NCI-H2171 (cell line): Measurements from ENCODE around the gene CACNA1H.
"Not testable (repeated sequence)": the region's sequence is repeated elsewhere in the genome, so short reads cannot be mapped to it uniquely, and the experiment has no call there.

Source experiments
- DNase-seq: peaks from one replicate; lab custom pipeline; 2025; lab: John Stamatoyannopoulos, UW

The CACNA1H gene

DNA sequence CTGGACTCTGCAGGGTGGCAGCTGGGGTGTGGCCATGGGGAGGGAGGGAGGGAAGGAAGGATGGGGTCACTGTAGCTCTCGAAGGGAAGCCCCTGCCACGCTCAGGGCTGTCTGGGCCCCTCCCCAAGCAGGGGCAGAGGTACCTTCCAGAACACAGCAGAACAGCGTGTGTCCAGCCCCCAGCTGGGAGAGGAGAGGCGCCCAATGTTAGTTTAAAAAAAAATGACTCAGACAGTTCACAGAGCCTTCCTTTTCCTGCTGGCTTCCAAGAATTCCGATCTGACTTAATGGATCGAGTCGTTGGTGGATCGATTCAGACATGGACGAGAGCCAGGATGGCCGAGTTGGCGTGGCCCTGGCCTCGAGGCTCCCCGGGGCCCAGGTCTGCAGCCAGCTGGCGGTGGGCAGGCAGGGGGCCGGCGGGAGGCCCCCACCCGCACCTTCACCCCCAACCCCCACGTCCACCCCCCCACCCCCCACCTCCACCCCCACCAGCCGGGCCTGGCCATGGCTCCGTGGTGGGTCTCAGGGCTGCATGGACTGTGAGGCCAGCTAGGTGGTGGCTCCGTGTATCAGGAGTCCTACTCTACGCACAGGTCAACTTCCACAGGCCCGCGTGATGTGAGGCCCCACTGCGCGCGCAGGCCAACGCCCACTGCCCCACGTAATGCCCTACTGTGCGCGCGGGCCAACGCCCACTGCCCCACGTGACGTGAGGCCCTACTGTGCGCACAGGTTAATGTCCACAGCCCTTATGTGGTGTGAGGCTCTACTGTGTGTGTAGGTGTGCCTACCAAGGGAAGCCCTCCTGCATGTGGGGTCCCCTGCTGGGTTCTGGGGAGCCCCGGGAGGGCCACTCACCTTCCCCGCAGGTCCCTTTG is 21.8 kb downstream of the CACNA1H start:
- no peak for DNase-seq

DNA sequence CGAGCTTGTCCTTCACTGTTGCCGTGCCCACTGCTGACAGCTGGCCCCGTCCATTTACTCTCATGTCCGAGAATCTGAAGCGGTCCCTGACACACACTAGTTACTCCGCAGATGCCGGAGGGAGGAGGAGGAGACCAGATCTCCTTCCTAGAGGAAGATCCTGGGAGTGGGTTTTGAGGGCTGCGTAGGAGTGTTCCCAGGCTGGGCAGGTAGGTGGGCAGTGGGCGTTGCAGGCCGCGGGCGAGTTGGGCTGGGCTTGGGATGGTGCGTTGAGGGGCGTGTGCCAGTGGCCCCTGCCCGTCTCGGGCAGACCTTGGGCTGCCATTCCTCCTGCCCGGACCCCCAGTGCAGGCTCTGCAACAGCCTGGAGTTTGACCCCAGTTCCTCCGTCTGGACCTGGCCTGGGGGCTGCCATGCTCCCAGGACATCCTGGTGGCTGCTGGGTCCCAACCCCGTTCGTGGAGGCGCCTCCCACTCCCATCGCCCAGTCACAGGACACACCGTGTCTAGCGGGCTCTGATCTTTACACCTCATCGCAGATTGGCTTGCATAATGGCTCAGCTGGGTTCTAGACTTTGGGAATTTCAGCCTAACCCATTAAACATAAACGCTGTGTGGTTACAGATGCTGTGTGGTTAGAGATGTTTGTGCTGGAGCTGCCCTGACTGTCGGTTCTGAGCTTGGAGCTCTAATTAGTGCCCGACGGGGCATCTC is 22.8 kb downstream of the CACNA1H start:
- no peak for DNase-seq

DNA sequence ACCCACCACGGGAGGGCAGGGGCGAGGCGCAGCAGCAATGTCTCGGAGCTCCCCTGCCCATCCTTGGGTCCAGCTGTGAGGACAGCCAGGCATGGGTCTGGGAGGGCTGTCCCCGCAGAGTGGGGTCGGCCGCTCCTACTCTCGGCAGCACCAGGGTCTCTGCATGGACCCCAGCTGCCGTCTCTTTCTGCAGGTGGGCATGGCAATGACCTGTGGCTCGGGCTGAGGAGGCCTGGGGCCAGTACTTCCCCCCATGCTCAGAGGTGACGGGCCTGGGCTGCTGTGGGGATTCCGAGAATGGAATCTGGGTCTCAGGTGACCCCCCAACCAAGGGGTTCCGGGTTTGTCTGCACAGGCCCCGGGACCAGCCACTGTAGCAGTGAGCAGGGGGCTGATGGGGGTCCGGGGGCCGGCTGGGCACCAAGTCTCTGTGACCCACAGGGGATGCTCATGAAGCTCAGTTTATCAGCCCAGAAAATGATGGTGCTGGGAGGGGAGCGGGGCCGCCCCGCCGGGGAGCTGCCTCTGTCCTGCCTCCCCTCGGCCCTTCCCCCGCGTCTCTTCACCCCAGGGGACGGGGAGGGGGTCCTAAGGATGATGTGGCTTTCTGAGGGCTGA is 23.5 kb downstream of the CACNA1H start:
- DNase-seq, result no peak

DNA sequence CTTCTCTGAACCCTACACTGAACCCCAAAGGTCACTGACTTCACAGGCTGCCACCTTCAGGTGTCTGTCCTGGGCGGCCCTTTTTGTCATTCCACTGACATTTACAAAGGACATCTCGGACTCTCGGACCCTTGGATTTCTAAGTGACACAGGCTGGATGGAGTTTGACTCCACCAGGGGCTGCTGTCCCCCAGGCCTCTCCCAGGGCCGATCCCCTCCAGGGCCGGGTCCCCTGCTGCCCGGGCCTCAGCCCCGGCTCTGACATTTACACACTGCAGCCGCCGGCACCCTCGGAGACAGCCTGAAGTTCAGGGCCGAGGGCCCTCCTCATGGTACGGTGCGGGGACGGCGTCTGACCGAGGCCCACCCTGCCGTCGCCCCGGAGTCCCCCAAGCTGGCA is 24.1 kb downstream of the CACNA1H start:
- DNase-seq, result no peak

DNA sequence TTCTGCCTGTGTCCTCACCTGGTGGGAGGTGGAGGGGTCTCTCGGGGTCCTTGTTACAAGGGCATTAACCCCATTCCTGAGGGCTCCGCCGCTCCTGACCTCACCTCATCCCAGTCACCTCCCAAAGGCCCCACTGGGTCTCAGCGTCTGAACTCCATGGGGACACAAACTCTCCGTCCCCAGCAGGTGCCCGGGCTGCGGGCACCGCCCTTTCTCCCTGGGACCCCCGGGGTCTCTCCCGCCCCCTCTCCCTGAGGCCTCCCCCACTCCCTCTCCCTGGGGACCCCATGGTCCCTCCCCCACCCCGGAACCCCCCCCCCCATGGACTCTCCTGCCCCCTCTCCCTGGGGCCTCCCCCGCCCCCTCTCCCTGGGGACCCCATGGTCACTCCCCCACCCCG is 24.8 kb downstream of the CACNA1H start:
- DNase-seq, result no peak

DNA sequence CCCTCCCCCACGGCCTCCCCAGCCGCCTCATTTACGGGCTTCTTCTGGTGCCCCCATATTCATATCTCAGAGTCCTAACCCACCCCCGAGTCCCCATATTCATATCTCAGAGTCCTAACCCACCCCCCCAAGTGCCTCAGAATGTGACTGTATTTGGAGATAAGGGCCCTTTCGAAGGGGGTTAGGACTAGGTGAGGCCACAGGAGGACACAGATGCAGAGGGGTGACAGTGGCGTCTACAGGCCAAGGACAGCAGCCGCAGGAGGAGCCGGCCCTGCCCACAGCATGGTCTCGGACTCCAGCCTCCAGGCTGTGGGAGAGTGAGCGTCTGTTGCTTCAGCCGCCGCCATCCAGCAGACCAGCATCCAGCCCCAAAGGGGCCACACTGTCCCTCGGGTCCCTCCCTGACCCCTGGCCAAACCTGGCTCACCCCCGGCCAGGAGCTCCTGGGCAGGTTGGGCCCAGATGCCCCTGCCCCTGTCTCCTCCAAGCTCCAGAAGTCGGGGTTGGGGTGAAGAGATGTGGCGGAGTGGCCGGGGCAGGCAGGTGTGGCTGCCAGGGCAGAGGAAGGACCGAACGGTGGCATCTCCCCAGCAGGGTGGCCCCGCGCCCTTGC is 25.5 kb downstream of the CACNA1H start:
- DNase-seq, result no peak

DNA sequence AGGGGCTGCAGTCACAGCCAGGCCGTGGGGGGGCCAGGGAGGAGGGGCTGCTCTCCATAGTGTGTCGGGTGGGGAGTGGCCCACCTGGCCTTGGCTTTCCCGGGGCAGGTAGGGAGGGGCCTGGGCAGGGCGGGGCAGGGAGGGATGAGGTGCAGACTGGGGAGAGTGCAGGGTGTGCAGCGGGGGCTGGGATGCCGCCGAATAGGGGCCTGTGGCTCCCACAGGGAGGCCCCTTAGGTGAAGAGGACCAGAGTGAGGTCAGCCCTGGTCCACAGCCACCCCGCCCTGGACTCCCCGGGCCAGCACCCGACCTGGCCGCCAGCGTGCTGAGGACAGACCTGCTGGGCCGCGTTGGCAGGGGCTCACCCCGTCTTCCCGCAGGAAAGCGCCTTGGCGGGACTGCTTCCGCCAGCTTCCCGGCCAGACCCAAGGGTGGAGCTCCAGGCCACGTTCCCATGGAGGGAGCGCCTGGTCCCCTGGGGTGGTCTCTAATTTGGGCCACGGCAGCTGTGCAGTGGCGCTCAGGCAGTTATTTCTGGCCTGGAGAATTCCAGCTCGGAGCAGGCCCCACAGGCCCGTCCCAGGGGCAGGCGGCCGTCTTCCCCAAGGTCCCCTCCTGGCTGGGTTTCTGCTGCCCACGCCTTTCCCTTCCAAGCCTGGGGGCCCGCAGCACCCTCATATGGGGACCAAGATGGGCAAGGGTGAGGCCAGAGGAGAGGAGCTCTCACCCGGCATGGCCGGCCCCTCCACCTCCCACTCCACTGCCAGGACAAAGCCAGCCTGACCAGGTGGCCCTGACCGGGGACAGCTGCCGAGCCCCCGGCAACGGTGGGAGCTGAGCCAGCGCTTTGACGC is 27.9 kb downstream of the CACNA1H start:
- DNase-seq, result no peak

DNA sequence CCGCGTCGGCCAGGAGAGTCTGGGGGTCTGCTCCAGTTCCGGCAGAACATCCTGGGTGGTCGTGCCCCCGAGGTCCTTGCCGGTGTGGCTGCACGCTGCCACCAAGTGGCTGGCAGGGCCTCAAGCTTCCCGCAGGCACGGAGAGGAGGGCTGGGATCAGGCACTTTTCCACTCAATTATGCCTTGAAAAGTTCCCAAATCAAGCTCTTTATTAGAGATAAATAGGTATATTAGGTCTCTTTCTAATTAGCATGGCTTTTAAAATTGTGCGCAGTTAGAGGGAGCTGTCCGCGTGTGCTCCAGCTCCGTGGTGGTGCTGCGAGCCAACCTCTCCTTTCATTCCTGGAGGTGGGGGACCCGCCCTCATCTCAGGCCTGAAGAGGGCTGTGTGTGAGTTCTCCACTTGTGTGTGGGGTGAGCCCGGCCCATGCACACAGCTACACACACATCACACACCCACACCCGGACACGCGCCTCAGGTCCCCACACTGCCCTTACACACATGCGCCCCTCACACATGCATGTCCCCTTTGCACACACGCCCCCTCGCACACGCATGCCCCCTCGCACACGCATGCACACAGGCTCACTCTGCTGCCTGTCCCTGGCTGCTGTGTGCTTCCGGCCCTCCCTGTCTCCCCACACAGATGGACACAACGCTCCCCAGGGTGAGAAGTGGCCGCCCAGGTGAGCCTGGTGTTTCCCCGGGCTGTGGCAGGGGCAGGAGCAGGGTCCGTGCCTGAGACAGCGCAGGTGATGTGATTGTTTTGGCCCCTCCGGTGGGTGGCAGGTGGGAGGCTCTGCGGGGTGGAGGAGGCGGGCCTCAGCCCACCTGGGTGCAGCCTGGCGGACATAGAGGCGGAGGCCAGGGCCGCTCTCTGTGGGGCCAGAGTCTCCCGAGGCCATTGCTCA is 28.8 kb downstream of the CACNA1H start:
- DNase-seq, result no peak

DNA sequence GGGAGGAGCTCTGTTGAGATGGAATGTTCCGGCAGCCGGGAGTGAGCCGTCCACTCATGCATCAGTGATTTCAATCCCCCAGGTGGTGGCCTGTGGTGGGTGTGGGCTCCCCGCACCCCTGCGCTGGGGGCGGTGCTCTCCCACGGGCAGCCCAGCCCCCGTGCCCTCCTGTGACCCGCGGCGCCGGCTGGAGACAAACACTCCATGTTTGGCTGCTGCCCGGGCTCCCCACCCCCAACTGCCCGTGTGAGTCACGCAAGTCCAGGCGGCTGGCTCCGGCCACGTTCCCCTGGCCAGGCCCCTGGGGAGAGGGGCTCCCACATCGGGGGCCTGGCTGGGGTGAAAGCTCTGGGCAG is 29.4 kb downstream of the CACNA1H start:
- no peak for DNase-seq

DNA sequence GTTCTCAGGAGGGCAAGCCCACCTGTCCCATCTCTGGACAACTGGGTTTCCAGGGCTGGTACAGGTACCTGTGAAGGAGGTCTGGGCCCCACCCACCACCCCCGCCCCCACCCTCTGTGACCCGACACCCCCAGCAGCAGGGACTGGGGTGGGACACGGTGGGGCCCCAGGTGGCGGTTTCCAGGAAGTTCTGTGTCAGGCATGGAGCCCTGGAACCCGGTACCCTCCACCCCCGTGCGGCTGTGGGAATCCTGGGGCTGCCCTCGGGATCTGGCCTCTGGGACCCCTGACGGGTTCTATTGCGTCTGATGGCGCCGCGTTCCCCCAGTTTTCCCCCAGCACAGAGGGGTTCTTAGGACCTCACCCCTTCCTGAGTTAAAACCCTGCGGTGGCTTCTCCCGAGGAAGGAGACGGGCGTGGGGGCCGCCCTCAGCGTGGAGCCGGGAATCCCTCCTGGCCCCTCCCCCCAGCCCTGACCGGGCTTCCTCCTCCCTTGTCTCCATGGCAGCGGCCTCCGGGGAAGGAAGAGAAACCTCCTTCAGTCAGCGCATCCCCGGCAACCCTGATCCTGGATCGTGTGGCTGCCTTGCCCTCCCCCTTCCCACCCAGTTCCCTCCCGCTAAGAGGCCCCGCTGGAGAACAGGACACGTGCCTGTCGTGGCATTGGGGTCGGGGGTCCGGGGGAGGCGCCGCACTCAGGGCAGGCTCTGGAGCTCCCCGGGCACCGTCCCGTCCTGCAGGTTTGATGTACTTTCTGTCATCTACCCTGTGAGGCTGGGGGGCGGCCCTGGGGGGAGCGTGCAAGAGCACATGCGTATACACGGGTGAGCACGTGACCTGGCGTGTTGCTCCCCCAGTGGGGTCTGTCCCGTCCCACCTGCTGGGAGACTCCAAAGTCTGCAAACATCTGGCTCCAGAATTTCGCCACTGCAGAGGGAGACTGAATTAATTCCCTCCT is 30.3 kb downstream of the CACNA1H start:
- DNase-seq, result peak; percentile 91

DNA sequence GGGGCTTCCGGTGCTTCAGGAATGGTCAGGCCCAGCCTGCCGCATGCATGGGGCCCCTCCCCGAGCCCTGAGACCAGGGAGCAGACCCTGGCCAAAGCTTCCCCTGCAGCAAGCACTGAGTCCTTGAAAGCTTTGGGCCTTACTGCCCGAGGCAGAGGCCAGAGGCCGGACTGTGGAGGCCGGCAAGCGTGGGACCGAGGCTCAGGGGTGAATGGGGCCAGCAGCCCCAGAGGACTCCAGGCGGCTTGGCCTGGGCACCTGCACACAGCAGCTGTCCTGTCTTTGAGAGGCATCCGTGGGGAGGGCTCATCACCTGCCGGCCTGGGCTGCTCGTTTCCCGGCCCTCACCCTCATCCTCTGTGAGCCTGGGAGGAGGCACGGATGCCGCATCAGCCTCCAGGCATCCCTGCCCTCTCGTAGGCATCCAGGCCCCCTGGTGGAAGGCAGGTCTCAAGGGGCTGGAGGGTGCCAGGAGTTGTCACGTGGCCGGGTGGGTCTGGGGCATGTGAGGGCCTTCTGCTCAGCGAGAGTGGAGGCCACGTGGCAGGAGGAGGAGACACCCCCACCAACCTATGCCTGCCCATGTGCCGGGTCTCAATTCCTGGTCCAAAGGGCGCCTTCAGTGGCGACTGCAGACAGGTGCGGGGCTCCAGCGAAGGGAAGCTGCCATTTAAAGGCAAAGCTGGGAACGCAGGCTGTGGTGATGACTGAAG is 31.4 kb downstream of the CACNA1H start:
- no peak for DNase-seq

DNA sequence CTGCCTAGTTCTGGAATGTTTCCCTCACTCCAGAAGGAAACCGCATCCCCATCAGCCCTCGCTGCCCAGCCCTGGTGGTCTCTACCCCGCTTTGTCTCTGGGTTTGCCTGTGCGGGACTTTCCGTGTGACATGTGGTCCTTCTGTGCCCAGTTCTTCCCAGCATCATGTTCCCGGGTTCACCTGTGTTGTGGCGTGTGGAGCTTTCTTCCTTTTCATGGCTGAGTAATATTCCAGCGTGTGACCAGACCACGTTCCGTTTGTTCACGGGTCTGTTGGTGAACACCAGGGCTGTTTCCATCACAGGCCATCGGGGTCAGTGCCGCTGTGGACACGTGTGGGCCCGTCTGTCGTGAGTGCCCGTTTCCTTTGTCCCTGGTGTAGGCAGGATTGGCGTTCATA is 32.1 kb downstream of the CACNA1H start:
- no peak for DNase-seq

DNA sequence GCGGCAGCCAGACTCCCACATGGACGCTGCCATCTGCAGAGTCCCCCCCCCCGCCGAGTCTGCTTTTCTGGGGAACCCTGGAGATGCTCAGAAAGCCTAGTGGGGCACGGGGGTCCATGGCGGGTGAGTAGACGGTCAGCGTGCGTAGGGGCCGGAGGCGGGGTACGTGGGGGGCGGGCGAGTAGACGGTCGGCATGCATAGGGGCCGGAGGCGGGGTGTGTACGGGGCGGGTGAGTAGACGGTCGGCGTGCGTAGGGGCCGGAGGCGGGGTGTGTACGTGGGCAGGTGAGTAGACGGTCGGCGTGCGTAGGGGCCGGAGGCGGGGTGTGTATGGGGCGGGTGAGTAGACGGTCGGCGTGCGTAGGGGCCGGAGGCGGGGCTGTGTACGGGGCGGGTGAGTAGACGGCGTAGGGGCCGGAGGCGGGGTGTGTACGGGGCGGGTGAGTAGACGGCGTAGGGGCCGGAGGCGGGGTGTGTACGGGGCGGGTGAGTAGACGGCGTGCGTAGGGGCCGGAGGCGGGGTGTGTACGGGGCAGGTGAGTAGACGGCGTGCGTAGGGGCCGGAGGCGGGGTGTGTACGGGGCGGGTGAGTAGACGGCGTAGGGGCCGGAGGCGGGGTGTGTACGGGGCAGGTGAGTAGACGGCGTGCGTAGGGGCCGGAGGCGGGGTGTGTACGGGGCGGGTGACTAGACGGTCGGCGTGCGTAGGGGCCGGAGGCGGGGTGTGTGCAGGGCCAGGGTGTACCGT is 32.7 kb downstream of the CACNA1H start:
- not testable (repeated sequence) for DNase-seq

DNA sequence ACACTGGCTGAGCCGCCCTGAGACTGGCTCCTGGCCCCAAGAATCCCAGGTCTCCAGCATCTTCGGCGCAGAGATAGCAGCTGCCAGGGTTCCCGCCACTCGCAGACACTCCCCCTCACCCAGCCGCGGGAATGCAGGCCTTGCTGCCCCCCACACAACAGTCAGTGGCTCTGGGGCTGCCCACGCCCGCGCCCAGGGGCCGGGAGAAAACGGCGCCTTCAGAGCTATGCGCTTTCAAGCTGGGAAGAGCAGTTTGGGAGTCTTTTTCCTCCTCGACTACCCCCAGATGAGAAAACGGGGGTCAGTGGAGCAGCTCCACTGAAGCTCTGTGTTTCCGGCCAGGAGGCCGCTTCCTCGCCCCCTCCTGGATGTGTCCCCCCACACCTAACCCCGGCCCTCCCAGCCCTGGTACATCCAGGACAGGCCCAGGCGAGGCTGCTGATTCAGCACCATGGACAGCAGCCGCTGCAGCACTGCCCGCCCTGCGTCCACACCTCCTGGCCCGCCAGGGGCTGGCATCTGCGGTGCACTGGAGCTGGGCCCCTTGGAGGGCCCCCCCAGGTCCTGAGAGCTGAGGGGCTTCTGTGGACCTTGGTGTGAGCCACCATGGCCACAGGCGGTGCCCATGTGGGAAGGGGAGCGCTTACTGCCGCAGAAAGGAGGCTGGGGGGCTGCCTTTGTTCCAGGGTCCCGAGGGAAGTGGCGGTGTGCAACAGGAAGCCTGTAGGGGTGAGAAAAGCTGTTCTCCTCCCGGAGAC is 35.7 kb downstream of the CACNA1H start:
- no peak for DNase-seq

DNA sequence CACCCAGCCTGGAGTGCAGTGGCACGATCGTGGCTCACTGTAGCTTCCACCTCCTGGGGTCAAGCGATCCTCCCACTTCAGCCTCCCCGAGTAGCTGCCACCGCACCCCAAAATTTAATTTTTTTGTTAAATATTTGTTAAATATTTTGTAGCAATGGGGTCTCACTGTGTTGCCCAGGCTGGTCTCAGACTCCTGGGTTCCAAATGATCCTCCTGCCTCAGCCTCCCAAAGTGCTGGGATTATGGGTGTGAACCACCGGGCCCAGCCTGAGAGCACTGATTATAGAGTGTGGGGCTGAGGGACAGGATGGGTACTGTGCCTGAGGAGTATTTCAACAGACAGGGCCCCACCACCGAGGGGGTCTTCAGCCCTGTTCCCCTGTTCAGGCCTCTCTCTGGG is 36.5 kb downstream of the CACNA1H start:
- no peak for DNase-seq

DNA sequence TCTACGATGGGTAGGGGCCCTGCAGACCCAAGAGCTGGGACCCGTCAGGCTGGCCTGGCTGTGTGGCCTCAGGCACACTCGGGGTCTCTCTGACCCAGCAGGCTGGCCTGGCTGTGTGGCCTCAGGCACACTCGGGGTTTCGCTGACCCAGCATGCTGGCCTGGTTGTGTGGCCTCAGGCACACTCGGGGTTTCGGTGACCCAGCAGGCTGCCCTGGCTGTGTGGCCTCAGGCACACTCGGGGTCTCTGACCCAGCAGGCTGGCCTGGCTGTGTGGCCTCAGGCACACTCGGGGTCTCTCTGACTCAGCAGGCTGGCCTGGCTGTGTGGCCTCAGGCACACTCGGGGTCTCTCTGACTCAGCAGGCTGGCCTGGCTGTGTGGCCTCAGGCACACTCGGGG is 37.9 kb downstream of the CACNA1H start:
- DNase-seq, result not testable (repeated sequence)

DNA sequence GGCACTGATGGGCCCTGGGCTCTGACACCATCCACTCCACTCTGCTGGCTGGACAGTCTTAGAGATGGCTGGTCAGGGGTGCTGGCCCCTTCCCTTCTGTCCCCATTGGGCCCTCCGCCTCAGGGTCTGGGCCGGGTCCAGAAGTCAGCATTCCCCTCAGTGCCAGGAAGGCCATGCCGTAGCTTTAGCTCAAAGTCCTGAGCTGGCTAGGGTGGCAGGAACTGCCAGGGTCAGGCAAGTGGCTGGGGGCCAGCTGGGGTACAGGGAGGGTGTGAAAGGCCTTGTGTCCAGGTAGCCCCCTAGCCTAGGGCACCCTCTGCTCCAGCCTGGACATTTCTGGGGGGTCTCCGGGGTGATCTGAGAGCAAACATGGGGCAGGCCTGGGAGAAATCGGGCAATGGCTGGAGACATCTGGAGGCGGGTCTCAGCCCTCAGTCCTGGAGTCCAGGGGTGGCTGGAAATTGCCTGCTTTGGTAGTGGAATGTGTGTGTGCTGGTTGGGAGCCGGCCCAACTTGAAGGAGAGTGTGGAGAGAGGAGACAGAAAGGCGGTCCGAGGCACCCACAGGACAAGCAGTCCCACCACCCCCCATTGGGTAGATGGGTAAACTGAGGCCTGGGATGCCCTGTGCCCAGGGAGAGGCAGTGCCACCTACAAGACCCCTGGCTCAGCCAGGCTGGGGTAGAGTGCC is 39.6 kb downstream of the CACNA1H start:
- no peak for DNase-seq
